Measurements from ENCODE around the gene ARSI.

GRCh38 chr5:150315245-150315644, 12.5 kb upstream of the ARSI start:
- TF ChIP-seq TSHZ1 (tag by site-specific recombination; IDR thresholded peaks at IDR 0.05; ENCODE audit: borderline replicate concordance) (no peak), ZNF791 (tag by site-specific recombination; IDR thresholded peaks at IDR 0.05) (no peak), CTCF (tag by site-specific recombination; IDR thresholded peaks at IDR 0.05) (no peak), ZNF677 (tag by site-specific recombination; IDR thresholded peaks at IDR 0.05) (no peak), ZBTB44 (tag by site-specific recombination; IDR thresholded peaks at IDR 0.05) (no peak), ZNF18 (tag by site-specific recombination; IDR thresholded peaks at IDR 0.05) (no peak), ZNF600 (tag by site-specific recombination; IDR thresholded peaks at IDR 0.05) (no peak), ZNF830 (tag by site-specific recombination; IDR thresholded peaks at IDR 0.05; ENCODE audit: low read depth) (no peak), ZBTB26 (tag by site-specific recombination; optimal IDR thresholded peaks at IDR 0.05) (no peak)

Measured in HEK293 (cell line).